ENCODE results near the gene BBLN. TPM values are rescaled to one million over a fixed set of nuclear protein-coding genes. Genes with fewer than 3 reads are reported as not detected.
A peak's percentile ranks its signal among the peaks of the same experiment; 100 is the strongest.

BBLN gene
- total RNA-seq, 1 experiment from 2014 or later: 57.0 TPM

GRCh38 chr9:128190516-128191405 is 30.7 kb downstream of the BBLN start:
- peak overlapping the region; percentile 87 for H3K4me3 ChIP-seq
- H3K9me3 ChIP-seq: no peaks in the 10 kb centered on the region
- peaks cover 27% of the 10 kb centered on the region for H3K36me3 ChIP-seq
- DNase-seq: no peak
- H3K27me3 ChIP-seq: no peaks in the 10 kb centered on the region

GRCh38 chr9:128191406-128192046 is 31.5 kb downstream of the BBLN start, which contains the start of gene CIZ1:
Gene CIZ1 (minus strand): TSS chr9:128191572. CDS start chr9:128190857, 715 bp downstream.
- peaks cover 24% of the 10 kb centered on the region for H3K36me3 ChIP-seq
- H3K4me3 ChIP-seq: peak within 1 kb of the TSS; percentile 87
- no peaks in the 10 kb centered on the region for H3K9me3 ChIP-seq
- peak; percentile 78 for DNase-seq
- no peaks in the 10 kb centered on the region for H3K27me3 ChIP-seq

GRCh38 chr9:128192601-128193371 is 32.7 kb downstream of the BBLN start:
- no peaks in the 10 kb centered on the region for H3K9me3 ChIP-seq
- peak overlapping the region; percentile 87 for H3K4me3 ChIP-seq
- no peaks in the 10 kb centered on the region for H3K27me3 ChIP-seq
- peaks cover 21% of the 10 kb centered on the region for H3K36me3 ChIP-seq
- DNase-seq: peak; percentile 95

GRCh38 chr9:128193469-128194096 is 33.5 kb downstream of the BBLN start:
- no peaks in the 10 kb centered on the region for H3K9me3 ChIP-seq
- no peak for DNase-seq
- peak overlapping the region; percentile 15; the same call in 1 of the 2 replicates for H3K4me3 ChIP-seq
- H3K36me3 ChIP-seq: peaks cover 15% of the 10 kb centered on the region
- no peaks in the 10 kb centered on the region for H3K27me3 ChIP-seq

GRCh38 chr9:128201441-128202369 is 41.6 kb downstream of the BBLN start:
- no peaks in the 10 kb centered on the region for H3K9me3 ChIP-seq
- H3K27me3 ChIP-seq: peaks cover 6% of the 10 kb centered on the region
- H3K4me3 ChIP-seq: no peak overlapping the region
- no peak for DNase-seq
- H3K36me3 ChIP-seq: no peaks in the 10 kb centered on the region

- Histone ChIP-seq H3K27me3 (peaks cover 6% of the 10 kb centered on the region), H3K9me3 (no peaks in the 10 kb centered on the region), H3K4me3 (no peak overlapping the region), H3K36me3 (no peaks in the 10 kb centered on the region)
- DNase-seq: no peak
Measured at GRCh38 chr9:128202648-128203023, 42.6 kb downstream of the BBLN start.

GRCh38 chr9:128203024-128203706 is 43.1 kb downstream of the BBLN start, which contains the start of gene DNM1:
Gene DNM1 (plus strand): TSS chr9:128203379. CDS start chr9:128203471, 92 bp downstream.
- DNase-seq: peak; percentile 60
- H3K27me3 ChIP-seq: peaks cover 6% of the 10 kb centered on the region
- H3K9me3 ChIP-seq: no peaks in the 10 kb centered on the region
- H3K36me3 ChIP-seq: no peaks in the 10 kb centered on the region
- H3K4me3 ChIP-seq: peak within 1 kb of the TSS; percentile 43

GRCh38 chr9:128203707-128204551 is 43.9 kb downstream of the BBLN start:
- no peak for DNase-seq
- Histone ChIP-seq H3K9me3 (no peaks in the 10 kb centered on the region), H3K4me3 (peak overlapping the region; percentile 43), H3K36me3 (no peaks in the 10 kb centered on the region), H3K27me3 (peaks cover 6% of the 10 kb centered on the region)

- H3K9me3 ChIP-seq: no peaks in the 10 kb centered on the region
- H3K36me3 ChIP-seq: no peaks in the 10 kb centered on the region
- no peak overlapping the region for H3K4me3 ChIP-seq
- no peak for DNase-seq
- H3K27me3 ChIP-seq: peaks cover 6% of the 10 kb centered on the region
Measured at GRCh38 chr9:128204858-128205257, 44.8 kb downstream of the BBLN start.

GRCh38 chr9:128205296-128205944 is 45.4 kb downstream of the BBLN start:
- H3K27me3 ChIP-seq: peaks cover 6% of the 10 kb centered on the region
- H3K36me3 ChIP-seq: no peaks in the 10 kb centered on the region
- H3K9me3 ChIP-seq: no peaks in the 10 kb centered on the region
- DNase-seq: no peak
- no peak overlapping the region for H3K4me3 ChIP-seq

GRCh38 chr9:128206484-128206883 is 46.4 kb downstream of the BBLN start:
- DNase-seq: no peak
- H3K4me3 ChIP-seq: no peak overlapping the region
- peaks cover 6% of the 10 kb centered on the region for H3K27me3 ChIP-seq

GRCh38 chr9:128206916-128207910 is 47.1 kb downstream of the BBLN start:
- no peak for DNase-seq
- no peaks in the 10 kb centered on the region for H3K9me3 ChIP-seq
- peaks cover 6% of the 10 kb centered on the region for H3K27me3 ChIP-seq
- no peaks in the 10 kb centered on the region for H3K36me3 ChIP-seq
- no peak overlapping the region for H3K4me3 ChIP-seq

More at GRCh38 chr9:128206484-128206883, 46.4 kb downstream of the BBLN start:
- H3K36me3 ChIP-seq: no peaks in the 10 kb centered on the region
- no peaks in the 10 kb centered on the region for H3K9me3 ChIP-seq

GRCh38 chr9:128208386-128208785 is 48.3 kb downstream of the BBLN start:
- Histone ChIP-seq H3K9me3 (no peaks in the 10 kb centered on the region), H3K36me3 (no peaks in the 10 kb centered on the region), H3K27me3 (peaks cover 6% of the 10 kb centered on the region), H3K4me3 (no peak overlapping the region)
- no peak for DNase-seq

Data from MG63 (cell line).